ENCODE data around the gene CT45A7. TPM values are rescaled to one million over a fixed set of nuclear protein-coding genes. Genes with fewer than 3 reads are reported as not detected.

The CT45A7 gene, protein sequence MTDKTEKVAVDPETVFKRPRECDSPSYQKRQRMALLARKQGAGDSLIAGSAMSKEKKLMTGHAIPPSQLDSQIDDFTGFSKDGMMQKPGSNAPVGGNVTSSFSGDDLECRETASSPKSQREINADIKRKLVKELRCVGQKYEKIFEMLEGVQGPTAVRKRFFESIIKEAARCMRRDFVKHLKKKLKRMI
- total RNA-seq: not detected in 2 replicates

DNA sequence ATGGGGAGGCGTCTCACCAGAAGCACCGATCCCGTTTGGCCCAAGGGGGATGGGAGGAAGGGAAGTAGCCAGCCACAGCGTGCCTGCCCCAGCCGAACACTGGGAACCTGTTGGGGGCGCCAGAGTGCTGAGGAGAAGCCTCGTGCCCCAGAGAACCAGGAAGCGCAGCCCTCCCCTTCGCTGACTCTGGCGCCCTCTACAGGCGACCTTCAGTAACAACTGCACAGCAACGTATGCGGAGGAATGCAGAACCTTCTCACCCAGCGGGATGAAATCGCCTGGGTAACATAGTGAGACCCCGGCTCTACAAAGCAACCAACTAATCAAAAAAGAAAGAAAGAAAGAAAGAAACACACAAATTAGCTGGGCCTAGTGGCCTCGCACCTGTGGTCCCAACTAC lies at the start of gene CT45A7:
TSS of gene CT45A7 (minus strand) at position 101 of the 400 bp plus-strand sequence. CDS start 3,747 bp downstream, outside the sequence.

DNA sequence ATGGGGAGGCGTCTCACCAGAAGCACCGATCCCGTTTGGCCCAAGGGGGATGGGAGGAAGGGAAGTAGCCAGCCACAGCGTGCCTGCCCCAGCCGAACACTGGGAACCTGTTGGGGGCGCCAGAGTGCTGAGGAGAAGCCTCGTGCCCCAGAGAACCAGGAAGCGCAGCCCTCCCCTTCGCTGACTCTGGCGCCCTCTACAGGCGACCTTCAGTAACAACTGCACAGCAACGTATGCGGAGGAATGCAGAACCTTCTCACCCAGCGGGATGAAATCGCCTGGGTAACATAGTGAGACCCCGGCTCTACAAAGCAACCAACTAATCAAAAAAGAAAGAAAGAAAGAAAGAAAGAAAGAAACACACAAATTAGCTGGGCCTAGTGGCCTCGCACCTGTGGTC lies 34.6 kb upstream of the CT45A7 start, which contains the start of gene CT45A9:
TSS of gene CT45A9 (minus strand) at position 101 of the 400 bp plus-strand sequence. CDS start 3,751 bp downstream, outside the sequence.

DNA sequence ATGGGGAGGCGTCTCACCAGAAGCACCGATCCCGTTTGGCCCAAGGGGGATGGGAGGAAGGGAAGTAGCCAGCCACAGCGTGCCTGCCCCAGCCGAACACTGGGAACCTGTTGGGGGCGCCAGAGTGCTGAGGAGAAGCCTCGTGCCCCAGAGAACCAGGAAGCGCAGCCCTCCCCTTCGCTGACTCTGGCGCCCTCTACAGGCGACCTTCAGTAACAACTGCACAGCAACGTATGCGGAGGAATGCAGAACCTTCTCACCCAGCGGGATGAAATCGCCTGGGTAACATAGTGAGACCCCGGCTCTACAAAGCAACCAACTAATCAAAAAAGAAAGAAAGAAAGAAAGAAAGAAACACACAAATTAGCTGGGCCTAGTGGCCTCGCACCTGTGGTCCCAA lies 17.4 kb upstream of the CT45A7 start, which contains the start of gene CT45A8:
TSS of gene CT45A8 (minus strand) at position 101 of the 400 bp plus-strand sequence. CDS start 3,755 bp downstream, outside the sequence.

DNA sequence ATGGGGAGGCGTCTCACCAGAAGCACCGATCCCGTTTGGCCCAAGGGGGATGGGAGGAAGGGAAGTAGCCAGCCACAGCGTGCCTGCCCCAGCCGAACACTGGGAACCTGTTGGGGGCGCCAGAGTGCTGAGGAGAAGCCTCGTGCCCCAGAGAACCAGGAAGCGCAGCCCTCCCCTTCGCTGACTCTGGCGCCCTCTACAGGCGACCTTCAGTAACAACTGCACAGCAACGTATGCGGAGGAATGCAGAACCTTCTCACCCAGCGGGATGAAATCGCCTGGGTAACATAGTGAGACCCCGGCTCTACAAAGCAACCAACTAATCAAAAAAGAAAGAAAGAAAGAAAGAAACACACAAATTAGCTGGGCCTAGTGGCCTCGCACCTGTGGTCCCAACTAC lies 17.2 kb downstream of the CT45A7 start, which contains the start of gene CT45A2:
TSS of gene CT45A2 (minus strand) at position 101 of the 400 bp plus-strand sequence. CDS start 3,747 bp downstream, outside the sequence.

DNA sequence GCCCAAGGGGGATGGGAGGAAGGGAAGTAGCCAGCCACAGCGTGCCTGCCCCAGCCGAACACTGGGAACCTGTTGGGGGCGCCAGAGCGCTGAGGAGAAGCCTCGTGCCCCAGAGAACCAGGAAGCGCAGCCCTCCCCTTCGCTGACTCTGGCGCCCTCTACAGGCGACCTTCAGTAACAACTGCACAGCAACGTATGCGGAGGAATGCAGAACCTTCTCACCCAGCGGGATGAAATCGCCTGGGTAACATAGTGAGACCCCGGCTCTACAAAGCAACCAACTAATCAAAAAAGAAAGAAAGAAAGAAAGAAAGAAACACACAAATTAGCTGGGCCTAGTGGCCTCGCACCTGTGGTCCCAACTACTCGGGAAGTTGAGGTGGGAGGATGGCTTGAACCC lies 34.4 kb downstream of the CT45A7 start, which contains the start of gene CT45A6:
TSS of gene CT45A6 (minus strand) at position 101 of the 400 bp plus-strand sequence. CDS start 3,794 bp downstream, outside the sequence.

DNA sequence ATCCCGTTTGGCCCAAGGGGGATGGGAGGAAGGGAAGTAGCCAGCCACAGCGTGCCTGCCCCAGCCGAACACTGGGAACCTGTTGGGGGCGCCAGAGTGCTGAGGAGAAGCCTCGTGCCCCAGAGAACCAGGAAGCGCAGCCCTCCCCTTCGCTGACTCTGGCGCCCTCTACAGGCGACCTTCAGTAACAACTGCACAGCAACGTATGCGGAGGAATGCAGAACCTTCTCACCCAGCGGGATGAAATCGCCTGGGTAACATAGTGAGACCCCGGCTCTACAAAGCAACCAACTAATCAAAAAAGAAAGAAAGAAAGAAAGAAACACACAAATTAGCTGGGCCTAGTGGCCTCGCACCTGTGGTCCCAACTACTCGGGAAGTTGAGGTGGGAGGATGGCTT lies 51.7 kb downstream of the CT45A7 start, which contains the start of gene CT45A5:
TSS of gene CT45A5 (minus strand) at position 101 of the 400 bp plus-strand sequence. CDS start 3,774 bp downstream, outside the sequence.

Other genes starting within 250 kb of the CT45A7 start
- not detected in 2 replicates for gene CT45A1, start 123.6 kb downstream of the CT45A7 start, total RNA-seq
- not detected in 2 replicates for gene CT45A3, start 69.1 kb downstream of the CT45A7 start, total RNA-seq
- gene CT45A5, start 51.8 kb downstream of the CT45A7 start, total RNA-seq: not detected in 2 replicates
- not detected in 2 replicates for gene CT45A6, start 34.5 kb downstream of the CT45A7 start, total RNA-seq
- not detected in 2 replicates for gene CT45A2, start 17.3 kb downstream of the CT45A7 start, total RNA-seq
- not detected in 2 replicates for gene CT45A8, start 17.3 kb upstream of the CT45A7 start, total RNA-seq
- gene CT45A9, start 34.5 kb upstream of the CT45A7 start, total RNA-seq: not detected in 2 replicates
- not detected in 2 replicates for gene CT45A10, start 56.2 kb upstream of the CT45A7 start, total RNA-seq
- gene SAGE1, start 56.4 kb upstream of the CT45A7 start, total RNA-seq: not detected in 2 replicates
- gene MMGT1, start 136.7 kb upstream of the CT45A7 start, total RNA-seq: 20.9 and 22.5 TPM in 2 replicates
- gene SLC9A6, start 148.2 kb upstream of the CT45A7 start, total RNA-seq: 15.8 and 20.7 TPM in 2 replicates

All from subcutaneous preadipocyte (primary cell).